ENCODE results near the gene ACAD10.

DNA sequence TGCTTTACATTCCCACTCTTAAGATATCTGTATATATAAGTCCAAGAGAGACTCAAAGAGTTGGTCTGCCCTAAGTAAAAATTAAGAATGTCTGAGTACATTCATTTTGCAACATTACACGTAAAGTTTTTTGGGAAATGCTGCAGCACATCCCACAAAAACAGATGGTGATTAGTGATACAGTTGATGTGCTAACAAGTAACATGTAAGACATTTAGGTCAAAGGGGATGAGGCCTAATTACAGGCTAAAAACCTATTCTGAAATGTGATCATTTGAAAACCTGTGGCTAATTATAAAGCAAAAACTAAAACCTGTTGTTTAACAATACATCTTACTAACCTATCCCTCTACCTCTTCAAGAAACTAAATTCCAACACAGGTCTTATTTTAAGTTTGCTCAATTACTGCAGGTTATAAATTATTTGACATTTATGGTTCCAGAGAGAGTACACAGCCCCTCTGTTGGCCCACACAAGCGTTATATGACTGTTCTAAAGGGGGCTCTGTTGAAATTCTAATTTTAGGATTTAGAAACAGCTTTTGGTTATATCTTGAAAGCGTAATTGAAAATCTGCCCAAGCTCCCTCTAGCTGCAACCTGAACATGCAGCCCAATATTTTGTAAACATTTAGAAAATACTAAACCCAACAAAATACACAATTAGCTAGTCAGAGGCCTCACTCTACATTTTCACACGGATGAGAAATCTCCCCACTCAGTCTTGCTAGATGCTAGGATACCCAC is 43.0 kb upstream of the ACAD10 start:
- TF ChIP-seq SP1 (IDR thresholded peaks at IDR 0.05; ENCODE audit: low read depth), result no peak
- TF ChIP-seq, protein P1, sequence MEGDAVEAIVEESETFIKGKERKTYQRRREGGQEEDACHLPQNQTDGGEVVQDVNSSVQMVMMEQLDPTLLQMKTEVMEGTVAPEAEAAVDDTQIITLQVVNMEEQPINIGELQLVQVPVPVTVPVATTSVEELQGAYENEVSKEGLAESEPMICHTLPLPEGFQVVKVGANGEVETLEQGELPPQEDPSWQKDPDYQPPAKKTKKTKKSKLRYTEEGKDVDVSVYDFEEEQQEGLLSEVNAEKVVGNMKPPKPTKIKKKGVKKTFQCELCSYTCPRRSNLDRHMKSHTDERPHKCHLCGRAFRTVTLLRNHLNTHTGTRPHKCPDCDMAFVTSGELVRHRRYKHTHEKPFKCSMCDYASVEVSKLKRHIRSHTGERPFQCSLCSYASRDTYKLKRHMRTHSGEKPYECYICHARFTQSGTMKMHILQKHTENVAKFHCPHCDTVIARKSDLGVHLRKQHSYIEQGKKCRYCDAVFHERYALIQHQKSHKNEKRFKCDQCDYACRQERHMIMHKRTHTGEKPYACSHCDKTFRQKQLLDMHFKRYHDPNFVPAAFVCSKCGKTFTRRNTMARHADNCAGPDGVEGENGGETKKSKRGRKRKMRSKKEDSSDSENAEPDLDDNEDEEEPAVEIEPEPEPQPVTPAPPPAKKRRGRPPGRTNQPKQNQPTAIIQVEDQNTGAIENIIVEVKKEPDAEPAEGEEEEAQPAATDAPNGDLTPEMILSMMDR (IDR thresholded peaks at IDR 0.05 in 2 of 3, conservative IDR thresholded peaks at IDR 0.05 in 1 of 3; ENCODE audit: borderline replicate concordance in 1 of 3, insufficient read depth in 1 of 3, low read depth in 2 of 3, low read length in 2 of 3), result no peak
- no peak for TF ChIP-seq EZH2 (IDR thresholded peaks at IDR 0.05)
- TF ChIP-seq, protein P2, sequence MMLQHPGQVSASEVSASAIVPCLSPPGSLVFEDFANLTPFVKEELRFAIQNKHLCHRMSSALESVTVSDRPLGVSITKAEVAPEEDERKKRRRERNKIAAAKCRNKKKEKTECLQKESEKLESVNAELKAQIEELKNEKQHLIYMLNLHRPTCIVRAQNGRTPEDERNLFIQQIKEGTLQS (IDR thresholded peaks at IDR 0.05), result no peak
- TF ChIP-seq EGR1 (IDR thresholded peaks at IDR 0.05; ENCODE audit: low read depth), result no peak
- no peak for TF ChIP-seq YY1 (IDR thresholded peaks at IDR 0.05; ENCODE audit: extremely low read depth, insufficient replicate concordance, low read depth, low read length)

All from HCT116 (cell line).